Measurements from ENCODE around the gene GDF7. TPM values are rescaled to one million over a fixed set of nuclear protein-coding genes. Genes with fewer than 3 reads are reported as not detected.

Gene GDF7
- total RNA-seq, 1 donor from 2014 or later: 11.0 TPM

Other genes with a start within 250 kb of the GDF7 start
- gene RHOB, start 220.1 kb upstream of the GDF7 start, total RNA-seq: 304 TPM
- gene HS1BP3, start 16.0 kb upstream of the GDF7 start, total RNA-seq: 37.9 TPM
- 42.5 TPM for gene LDAH, start 156.0 kb downstream of the GDF7 start, total RNA-seq